ENCODE measurements around the gene SLC7A1. TPM values are rescaled to one million over a fixed set of nuclear protein-coding genes. Genes with fewer than 3 reads are reported as not detected.
A peak's percentile ranks its signal among the peaks of the same experiment; 100 is the strongest.
"Not testable (repeated sequence)": the region's sequence is repeated elsewhere in the genome, so short reads cannot be mapped to it uniquely, and the experiment has no call there.

The SLC7A1 gene
- total RNA-seq (2014; rRNA removed; shearing (Covaris generic)), result 31.5 and 33.8 TPM in 2 replicates
- 114 and 157 TPM in 2 replicates for polyA plus RNA-seq (2015; cell fraction: cytosol; rRNA removed)
- polyA plus RNA-seq (2015; cell fraction: nucleus; rRNA removed), result 62.2 and 69.9 TPM in 2 replicates

DNA sequence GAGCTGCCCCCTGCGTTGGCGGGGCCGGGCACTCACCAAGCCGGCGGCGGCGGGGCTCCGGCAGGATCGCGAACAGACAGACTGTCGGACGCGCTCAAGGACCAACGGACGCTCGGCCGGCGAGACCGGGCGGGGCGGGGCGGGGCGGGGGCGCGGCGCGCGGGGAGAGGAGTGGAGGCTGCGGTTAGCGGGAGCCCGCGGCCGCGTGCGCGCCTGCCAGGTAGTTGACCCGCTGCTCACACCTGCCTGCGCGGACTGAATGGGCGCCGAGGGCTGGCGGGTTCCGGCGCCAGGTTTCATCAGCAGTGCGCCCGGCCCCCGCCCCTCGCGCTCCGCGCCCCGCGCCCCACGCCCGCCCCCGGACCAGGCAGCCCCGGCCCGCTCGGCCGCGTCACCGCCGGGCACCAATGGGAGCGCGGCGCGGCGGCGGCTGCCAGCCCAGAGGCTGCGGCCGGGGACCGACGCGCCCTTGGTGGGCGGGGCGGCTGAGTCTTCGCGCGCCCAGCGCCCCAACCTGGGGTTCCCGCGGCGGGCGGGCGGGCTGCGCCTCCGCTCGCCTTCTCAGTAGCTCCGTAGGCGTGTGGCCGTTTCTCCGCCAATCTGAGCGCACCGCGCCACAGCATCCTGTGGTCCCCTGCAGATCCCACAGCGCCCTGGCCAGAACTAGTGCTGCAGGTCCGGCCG lies at the start of gene SLC7A1:
TSS of gene SLC7A1 (minus strand) at position 309 of the 684 bp plus-strand sequence. CDS start 59,500 bp downstream, outside the sequence.
- in situ Hi-C loops (cut with HindIII; ENCODE audit: low pct_unique_long_range_greater_than_20kb, low sequenced_read_pairs), result no loop called here
- DNase-seq (ENCODE audit: low read depth, low spot score), result peak; percentile 79

GRCh38 chr13:29640665-29641064 lies 45.2 kb upstream of the SLC7A1 start:
- no peak for DNase-seq (ENCODE audit: low read depth, low spot score)
- in situ Hi-C loops (cut with HindIII; ENCODE audit: low pct_unique_long_range_greater_than_20kb, low sequenced_read_pairs), result no loop called here

DNA sequence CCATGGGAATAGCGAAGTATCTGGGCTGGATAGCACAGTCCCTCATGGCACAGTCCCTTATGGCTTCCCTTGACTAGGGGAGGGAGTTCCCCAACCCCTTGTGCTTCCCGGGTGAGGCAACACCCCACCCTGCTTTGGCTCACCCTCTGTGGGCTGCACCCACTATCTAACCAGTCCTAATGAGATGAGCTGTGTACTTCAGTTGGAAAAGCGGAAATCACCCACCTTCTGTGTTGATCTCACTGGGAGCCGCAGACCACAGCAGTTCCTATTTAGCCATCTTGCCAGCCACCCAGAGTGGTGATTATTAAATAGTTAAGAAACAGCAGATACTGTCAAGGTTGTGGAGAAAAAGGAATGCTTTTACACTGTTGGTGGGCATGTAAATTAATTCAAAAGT lies 41.3 kb upstream of the SLC7A1 start:
- DNase-seq (ENCODE audit: low read depth, low spot score), result not testable (repeated sequence)

DNA sequence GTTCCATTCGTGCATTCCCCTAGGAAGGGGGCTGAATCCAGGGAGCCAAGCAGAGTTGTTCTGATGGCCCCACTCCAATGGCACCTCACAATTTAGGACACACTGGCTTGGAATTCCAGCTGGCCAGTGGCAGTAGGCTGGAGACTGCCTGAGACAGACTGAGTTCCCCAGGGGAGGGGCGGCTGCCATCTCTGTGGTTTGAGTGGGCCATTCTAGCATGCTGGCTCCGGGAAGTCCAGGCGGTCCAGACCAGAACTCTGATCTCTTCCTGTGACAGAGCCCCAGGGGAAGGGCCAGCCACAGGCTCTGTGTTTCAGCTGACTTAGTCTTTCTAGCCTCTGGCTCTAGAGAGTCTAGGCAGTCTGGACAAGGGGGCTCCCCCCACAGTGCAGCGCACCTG lies 29.5 kb upstream of the SLC7A1 start:
- in situ Hi-C loops (cut with HindIII; ENCODE audit: low pct_unique_long_range_greater_than_20kb, low sequenced_read_pairs), result no loop called here

More for the DNA sequence above, 41.3 kb upstream of the SLC7A1 start:
- in situ Hi-C loops (cut with HindIII; ENCODE audit: low pct_unique_long_range_greater_than_20kb, low sequenced_read_pairs), result not testable (repeated sequence)

DNA sequence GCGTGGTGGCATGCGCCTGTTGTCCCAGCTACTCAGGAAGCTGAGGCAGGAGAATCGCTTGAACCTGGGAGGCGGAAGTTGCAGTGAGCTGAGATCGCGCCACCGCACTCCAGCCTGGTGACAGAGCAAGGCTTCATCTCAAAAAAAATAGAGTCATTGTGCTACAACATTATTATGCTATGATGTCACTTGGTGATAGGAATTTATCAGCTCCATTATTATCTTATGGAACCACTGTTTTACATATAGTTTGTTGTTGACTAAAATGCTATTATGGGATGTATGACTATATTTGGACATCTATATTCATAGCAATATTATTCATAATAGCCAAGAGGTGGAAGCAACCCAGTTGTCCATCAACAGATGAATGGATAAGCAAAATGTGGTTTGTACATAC lies 26.4 kb upstream of the SLC7A1 start:
- no peak for DNase-seq (ENCODE audit: low read depth, low spot score)

More for the DNA sequence above, 29.5 kb upstream of the SLC7A1 start:
- no peak for DNase-seq (ENCODE audit: low read depth, low spot score)

DNA sequence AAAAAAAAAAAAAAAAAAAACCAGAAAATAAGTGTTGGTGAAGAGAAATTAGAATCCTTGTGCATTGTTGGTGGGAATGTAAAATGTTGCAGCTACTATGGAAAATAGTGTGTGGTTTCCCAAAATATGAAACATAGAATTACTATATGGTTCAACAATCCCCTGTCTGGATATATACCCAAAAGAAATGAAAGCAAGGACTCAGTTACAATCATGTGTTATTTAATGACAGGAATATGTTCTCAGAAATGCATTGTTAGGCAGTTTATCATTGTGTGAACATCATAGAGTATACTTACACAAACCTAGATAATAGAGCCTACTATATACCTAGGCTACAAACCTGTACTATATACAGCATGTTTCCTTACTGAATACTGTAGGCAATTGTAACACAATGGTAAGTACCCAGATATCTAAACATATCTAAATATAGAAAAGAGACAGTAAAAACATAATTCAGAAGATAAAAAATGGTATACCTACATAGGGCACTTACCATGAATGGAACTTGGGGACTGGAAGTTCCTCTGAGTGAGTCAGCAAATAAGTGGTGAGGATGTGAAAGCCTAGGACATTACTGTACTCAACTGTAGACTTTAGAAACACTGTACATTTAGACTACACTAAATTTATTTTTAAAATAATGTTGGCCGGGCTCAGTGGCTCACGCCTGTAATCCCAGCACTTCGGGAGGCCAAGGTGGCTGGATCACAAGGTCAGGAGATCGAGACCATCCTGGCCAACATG lies 25.7 kb upstream of the SLC7A1 start:
- no peak for DNase-seq (ENCODE audit: low read depth, low spot score)
- in situ Hi-C loops (cut with HindIII; ENCODE audit: low pct_unique_long_range_greater_than_20kb, low sequenced_read_pairs), result no loop called here

More for the DNA sequence above, 26.4 kb upstream of the SLC7A1 start:
- in situ Hi-C loops (cut with HindIII; ENCODE audit: low pct_unique_long_range_greater_than_20kb, low sequenced_read_pairs), result no loop called here

- in situ Hi-C loops (cut with HindIII; ENCODE audit: low pct_unique_long_range_greater_than_20kb, low sequenced_read_pairs), result no loop called here
- DNase-seq (ENCODE audit: low read depth, low spot score), result no peak
Measured at GRCh38 chr13:29619995-29620394, 24.5 kb upstream of the SLC7A1 start.

DNA sequence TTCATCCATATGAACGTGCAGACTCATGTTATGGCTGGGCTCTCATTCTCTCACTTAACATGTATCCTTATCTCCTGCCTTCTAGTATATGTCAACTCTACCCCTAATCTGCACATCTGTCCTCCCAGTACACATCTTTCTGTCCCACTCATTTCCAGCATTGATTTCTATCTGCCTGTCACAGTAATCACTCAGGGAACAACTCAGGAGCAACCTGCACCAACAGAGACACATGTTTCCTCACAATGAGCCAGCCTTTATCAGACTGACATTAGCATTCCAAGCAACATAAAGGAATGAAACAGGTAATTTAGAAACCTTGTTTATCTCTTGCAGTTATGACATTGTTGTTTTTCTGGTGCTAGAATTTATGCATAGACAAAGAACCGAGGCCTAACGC lies 17.6 kb upstream of the SLC7A1 start:
- in situ Hi-C loops (cut with HindIII; ENCODE audit: low pct_unique_long_range_greater_than_20kb, low sequenced_read_pairs), result no loop called here

DNA sequence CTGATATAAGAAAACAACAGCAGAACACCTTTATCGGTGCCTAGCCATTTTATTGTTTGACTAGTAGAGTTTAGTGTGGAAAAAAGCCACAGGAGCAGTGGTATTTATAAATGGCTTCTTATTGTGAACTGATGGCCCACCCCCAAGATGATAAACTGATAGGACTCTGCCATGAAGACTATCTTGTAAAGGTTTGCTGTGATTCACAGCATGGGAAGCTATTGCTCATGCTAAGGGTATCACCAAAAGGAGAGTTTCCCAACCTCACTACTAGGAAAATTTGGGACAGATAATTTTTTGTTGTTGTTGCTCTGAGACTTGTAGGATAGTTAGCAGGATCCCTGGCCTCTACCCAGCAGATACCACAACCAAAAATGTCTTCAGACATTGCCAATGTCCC lies 12.0 kb upstream of the SLC7A1 start:
- DNase-seq (ENCODE audit: low read depth, low spot score), result no peak
- in situ Hi-C loops (cut with HindIII; ENCODE audit: low pct_unique_long_range_greater_than_20kb, low sequenced_read_pairs), result no loop called here

More for the DNA sequence above, 17.6 kb upstream of the SLC7A1 start:
- DNase-seq (ENCODE audit: low read depth, low spot score), result no peak

GRCh38 chr13:29605860-29606526 lies 10.5 kb upstream of the SLC7A1 start:
- no peak for DNase-seq (ENCODE audit: low read depth, low spot score)
- in situ Hi-C loops (cut with HindIII; ENCODE audit: low pct_unique_long_range_greater_than_20kb, low sequenced_read_pairs), result no loop called here

GRCh38 chr13:29598321-29598720 lies 2.8 kb upstream of the SLC7A1 start:
- in situ Hi-C loops (cut with HindIII; ENCODE audit: low pct_unique_long_range_greater_than_20kb, low sequenced_read_pairs), result no loop called here

GRCh38 chr13:29597706-29598105 lies 2.2 kb upstream of the SLC7A1 start:
- in situ Hi-C loops (cut with HindIII; ENCODE audit: low pct_unique_long_range_greater_than_20kb, low sequenced_read_pairs), result no loop called here
- no peak for DNase-seq (ENCODE audit: low read depth, low spot score)

More at GRCh38 chr13:29598321-29598720, 2.8 kb upstream of the SLC7A1 start:
- DNase-seq (ENCODE audit: low read depth, low spot score), result no peak

GRCh38 chr13:29597246-29597645 lies 1.8 kb upstream of the SLC7A1 start:
- in situ Hi-C loops (cut with HindIII; ENCODE audit: low pct_unique_long_range_greater_than_20kb, low sequenced_read_pairs), result no loop called here
- no peak for DNase-seq (ENCODE audit: low read depth, low spot score)

- in situ Hi-C loops (cut with HindIII; ENCODE audit: low pct_unique_long_range_greater_than_20kb, low sequenced_read_pairs), result no loop called here
- no peak for DNase-seq (ENCODE audit: low read depth, low spot score)
Measured at GRCh38 chr13:29596064-29596418, 553 bp upstream of the SLC7A1 start.

- in situ Hi-C loops (cut with HindIII; ENCODE audit: low pct_unique_long_range_greater_than_20kb, low sequenced_read_pairs), result no loop called here
- DNase-seq (ENCODE audit: low read depth, low spot score), result peak; percentile 45
Measured at GRCh38 chr13:29594710-29595379, 643 bp downstream of the SLC7A1 start.

- DNase-seq (ENCODE audit: low read depth, low spot score), result peak; percentile 67
- in situ Hi-C loops (cut with HindIII; ENCODE audit: low pct_unique_long_range_greater_than_20kb, low sequenced_read_pairs), result no loop called here
Measured at GRCh38 chr13:29594303-29594709, 1.2 kb downstream of the SLC7A1 start.

DNA sequence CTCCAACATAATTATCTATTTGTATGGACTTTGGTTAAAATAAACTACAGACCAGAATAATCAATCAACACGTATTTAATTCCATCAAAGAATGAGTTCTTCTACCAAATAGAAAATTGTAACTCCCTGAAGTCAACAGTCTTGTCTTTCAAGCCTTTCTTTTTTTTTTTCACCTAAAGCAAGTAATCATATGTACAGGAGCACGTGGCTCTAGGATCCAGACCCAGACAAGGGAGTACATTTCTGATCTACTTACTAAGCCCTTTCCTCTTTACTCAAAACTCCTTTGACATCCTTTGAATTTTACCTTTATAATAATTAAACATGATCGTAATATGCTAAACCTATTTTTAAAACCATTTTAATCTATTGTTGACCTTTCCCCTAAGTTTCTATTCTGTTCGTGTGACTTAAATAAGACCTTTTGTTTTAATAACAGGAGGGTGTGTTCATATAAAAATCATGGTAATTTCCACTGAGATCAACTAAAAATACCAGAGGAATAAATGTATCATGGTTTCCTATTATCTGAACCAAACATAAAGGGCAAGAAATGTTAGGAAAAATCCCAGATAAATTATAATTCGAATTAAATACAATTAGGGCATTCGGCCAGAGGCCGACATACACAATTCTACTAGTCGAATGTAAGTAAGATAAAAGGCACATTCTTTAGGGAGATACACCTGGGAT lies 1.7 kb downstream of the SLC7A1 start:
- in situ Hi-C loops (cut with HindIII; ENCODE audit: low pct_unique_long_range_greater_than_20kb, low sequenced_read_pairs), result no loop called here
- no peak for DNase-seq (ENCODE audit: low read depth, low spot score)

Measured in SK-MEL-5 (cell line).